ENCODE data around the gene BPIFB3. TPM values are rescaled to one million over a fixed set of nuclear protein-coding genes. Genes with fewer than 3 reads are reported as not detected.

BPIFB3 gene
- total and polyA plus RNA-seq, 2 of the 13 experiments (the other 11 are each of a cell fraction or from before 2014, with no cell fraction given), result 0.09 TPM; not detected in 1

GRCh38 chr20:33062825-33063149 is 9.1 kb downstream of the BPIFB3 start:
- no TSS peak for BruUV-seq (replicated peaks)
- in situ Hi-C loops (cut with HindIII; ENCODE audit: extremely low pct_ligation_motif_present, low pct_unique_long_range_greater_than_20kb), result no loop called here
- Histone ChIP-seq H3K4me2 (ENCODE audit: low read depth, low read length) (no peak overlapping the region), H3K9ac (ENCODE audit: insufficient read depth, low read depth, low read length) (no peak overlapping the region), H3K4me1 (ENCODE audit: insufficient read depth, low read length) (no peaks in the 10 kb centered on the region), H2AFZ (ENCODE audit: low read length) (no peak overlapping the region), H3K9me3 (ENCODE audit: low read length) (no peaks in the 10 kb centered on the region), H3K36me3 (replicated peaks in 1 of 2; ENCODE audit: control insufficient read depth in 1 of 2, insufficient read depth in 2 of 2, low read length in 2 of 2) (no peaks in the 10 kb centered on the region), H3K79me2 (ENCODE audit: insufficient read depth, low read length) (no peaks in the 10 kb centered on the region), H3K4me3 (replicated peaks in 1 of 3; ENCODE audit: insufficient read depth in 1 of 3, low read depth in 2 of 3, low read length in 3 of 3) (no peak overlapping the region), H3K27me3 (ENCODE audit: control insufficient read depth in 1 of 2, insufficient read depth in 2 of 2, low read length in 2 of 2) (peaks cover 6 to 55% of the 10 kb centered on the region in 2 experiments; a peak in 4 of 5 replicates), H4K20me1 (ENCODE audit: insufficient read depth, low read length) (no peaks in the 10 kb centered on the region), H3K27ac (ENCODE audit: extremely low read length, insufficient read depth, low read length) (no peak overlapping the region)
- no peak for FAIRE-seq
- CTCF ChIA-PET (ENCODE audit: low intra/inter-chr PET ratio, low total read pairs), result no interaction called here
- POLR2A ChIA-PET, result no interaction called here
- TF ChIP-seq ZBTB26 (CRISPR knock-in tag; IDR thresholded peaks at IDR 0.05; ENCODE audit: borderline replicate concordance) (no peak), SKI (IDR thresholded peaks at IDR 0.05; ENCODE audit: partially characterized antibody) (no peak)
- intact Hi-C loops (cut with micrococcal nuclease; ENCODE audit: unreplicated experiment), result no loop called here
- no peak for DNase-seq (ENCODE audit: low spot score)
- WGBS (ENCODE audit: low lambda C conversion rate), result 11% methylated on average over 1 of the region's 1 CpG
- no peak for ATAC-seq

GRCh38 chr20:33063271-33063670 is 9.6 kb downstream of the BPIFB3 start:
- WGBS (ENCODE audit: low lambda C conversion rate), result 32% methylated on average over 3 of the region's 6 CpGs
- peak; percentile 8; the same call in 1 of the 3 replicates for ATAC-seq
- in situ Hi-C loops (cut with HindIII; ENCODE audit: extremely low pct_ligation_motif_present, low pct_unique_long_range_greater_than_20kb) (no loop called here), intact Hi-C loops (cut with micrococcal nuclease; ENCODE audit: unreplicated experiment) (no loop called here)
- Histone ChIP-seq H3K27ac (ENCODE audit: extremely low read length, insufficient read depth, low read length) (no peak overlapping the region), H3K79me2 (ENCODE audit: insufficient read depth, low read length) (no peaks in the 10 kb centered on the region), H3K4me2 (ENCODE audit: low read depth, low read length) (no peak overlapping the region), H3K27me3 (ENCODE audit: control insufficient read depth in 1 of 2, insufficient read depth in 2 of 2, low read length in 2 of 2) (peaks cover 6 to 55% of the 10 kb centered on the region in 2 experiments; a peak in 4 of 5 replicates), H2AFZ (ENCODE audit: low read length) (no peak overlapping the region), H3K9me3 (ENCODE audit: low read length) (no peaks in the 10 kb centered on the region), H3K9ac (ENCODE audit: insufficient read depth, low read depth, low read length) (no peak overlapping the region), H3K36me3 (replicated peaks in 1 of 2; ENCODE audit: control insufficient read depth in 1 of 2, insufficient read depth in 2 of 2, low read length in 2 of 2) (no peaks in the 10 kb centered on the region), H3K4me3 (replicated peaks in 1 of 3; ENCODE audit: insufficient read depth in 1 of 3, low read depth in 2 of 3, low read length in 3 of 3) (no peak overlapping the region), H4K20me1 (ENCODE audit: insufficient read depth, low read length) (no peaks in the 10 kb centered on the region), H3K4me1 (ENCODE audit: insufficient read depth, low read length) (no peaks in the 10 kb centered on the region)
- BruUV-seq (replicated peaks), result no TSS peak
- no peak for DNase-seq (ENCODE audit: low spot score)
- no peak for FAIRE-seq
- ChIA-PET POLR2A (no interaction called here), CTCF (ENCODE audit: low intra/inter-chr PET ratio, low total read pairs) (no interaction called here)
- TF ChIP-seq TCF12 (IDR thresholded peaks at IDR 0.05), result no peak
- TF ChIP-seq TCF12 (CRISPR knock-in tag; IDR thresholded peaks at IDR 0.05), result no peak
- no peak for TF ChIP-seq ZNF263 (CRISPR knock-in tag; IDR thresholded peaks at IDR 0.05)
- no peak for TF ChIP-seq MIER2 (CRISPR knock-in tag; IDR thresholded peaks at IDR 0.05)
- TF ChIP-seq SNAPC5 (CRISPR knock-in tag; IDR thresholded peaks at IDR 0.05; ENCODE audit: borderline replicate concordance), result no peak
- TF ChIP-seq ZNF230 (CRISPR knock-in tag; IDR thresholded peaks at IDR 0.05), result no peak
- no peak for TF ChIP-seq PITX1 (CRISPR knock-in tag; IDR thresholded peaks at IDR 0.05)
- TF ChIP-seq SIX1 (CRISPR knock-in tag; IDR thresholded peaks at IDR 0.05; ENCODE audit: borderline replicate concordance), result no peak
- TF ChIP-seq CEBPG (CRISPR knock-in tag; IDR thresholded peaks at IDR 0.05), result no peak
- no peak for TF ChIP-seq ZBTB43 (CRISPR knock-in tag; conservative IDR thresholded peaks at IDR 0.05)
- no peak for TF ChIP-seq SNRNP70 (IDR thresholded peaks at IDR 0.05; ENCODE audit: low read depth, low read length)
- no peak for TF ChIP-seq BCL6 (CRISPR knock-in tag; IDR thresholded peaks at IDR 0.05)
- TF ChIP-seq ZKSCAN5 (CRISPR knock-in tag; IDR thresholded peaks at IDR 0.05), result no peak
- no peak for TF ChIP-seq HNF1B (CRISPR knock-in tag; IDR thresholded peaks at IDR 0.05)
- no peak for TF ChIP-seq SP2 (CRISPR knock-in tag; IDR thresholded peaks at IDR 0.05)
- no peak for TF ChIP-seq SMARCC2 (IDR thresholded peaks at IDR 0.05)
